Adrenal gland (tissue), 5 donors: ENCODE results near the gene DR1.

ENCODE experiments used
- POLR2A ChIP-seq, 2 donors: fragments of 450-650 bp; IDR thresholded peaks; one replicate each; pipeline ENCODE4 v1.6.1; 2017; ENCODE audit warnings: antibody characterized with exemption in 2 of 2, mild to moderate bottlenecking in 2 of 2, moderate library complexity in 1 of 2
- TF ChIP-seq, protein P1 (sequence below), 6 experiments: fragments of 450-650 bp in 4 of 6; fragments of 200-600 bp in 2 of 6; sonication (generic) in 1 of 6; IDR thresholded peaks; 1 replicate in 5 of 6; 2 replicates in 1 of 6; pipeline versions ENCODE4 v1.5.1 to v1.8.0; 2016 to 2021; ENCODE audit warnings: antibody characterized with exemption in 6 of 6, mild to moderate bottlenecking in 2 of 6, moderate library complexity in 1 of 6
- donor health status: DM: no; HTN: no; CAD: no.

- TF ChIP-seq, protein P1, sequence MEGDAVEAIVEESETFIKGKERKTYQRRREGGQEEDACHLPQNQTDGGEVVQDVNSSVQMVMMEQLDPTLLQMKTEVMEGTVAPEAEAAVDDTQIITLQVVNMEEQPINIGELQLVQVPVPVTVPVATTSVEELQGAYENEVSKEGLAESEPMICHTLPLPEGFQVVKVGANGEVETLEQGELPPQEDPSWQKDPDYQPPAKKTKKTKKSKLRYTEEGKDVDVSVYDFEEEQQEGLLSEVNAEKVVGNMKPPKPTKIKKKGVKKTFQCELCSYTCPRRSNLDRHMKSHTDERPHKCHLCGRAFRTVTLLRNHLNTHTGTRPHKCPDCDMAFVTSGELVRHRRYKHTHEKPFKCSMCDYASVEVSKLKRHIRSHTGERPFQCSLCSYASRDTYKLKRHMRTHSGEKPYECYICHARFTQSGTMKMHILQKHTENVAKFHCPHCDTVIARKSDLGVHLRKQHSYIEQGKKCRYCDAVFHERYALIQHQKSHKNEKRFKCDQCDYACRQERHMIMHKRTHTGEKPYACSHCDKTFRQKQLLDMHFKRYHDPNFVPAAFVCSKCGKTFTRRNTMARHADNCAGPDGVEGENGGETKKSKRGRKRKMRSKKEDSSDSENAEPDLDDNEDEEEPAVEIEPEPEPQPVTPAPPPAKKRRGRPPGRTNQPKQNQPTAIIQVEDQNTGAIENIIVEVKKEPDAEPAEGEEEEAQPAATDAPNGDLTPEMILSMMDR (IDR thresholded peaks at IDR 0.05): no peak
- TF ChIP-seq POLR2A (IDR thresholded peaks at IDR 0.05): no peak
These were observed 5.2 kb downstream of the DR1 start for GRCh38 chr1:93350875-93351274.
